CD4-positive, alpha-beta T cell (primary cell): ENCODE results near the gene TENT4A. TPM values are rescaled to one million over a fixed set of nuclear protein-coding genes. Genes with fewer than 3 reads are reported as not detected.

Experiments
- ATAC-seq: fragments of 200-7000 bp; cut with Tn5 transposase; one replicate; pipeline ENCODE4 v1.10.0; 2022; ENCODE audit warnings: mild to moderate bottlenecking; ENCODE audit not compliant: poor library complexity
- CTCF ChIA-PET: fragments of 350-600 bp; sonication (Branson Sonifier 250); formaldehyde crosslinking; loops from one replicate; lab custom pipeline; 2021; ENCODE audit warnings: antibody characterized with exemption, inconsistent platforms; lab: Charles Lee
- POLR2A ChIA-PET: fragments of 350-600 bp; sonication (Branson Sonifier 250); formaldehyde crosslinking; loops from one replicate; lab custom pipeline; 2021; ENCODE audit warnings: antibody characterized with exemption, inconsistent platforms; lab: Charles Lee
- DNase-seq, 14 experiments: peaks; one replicate each; pipeline ENCODE4 v3.0.0-alpha.2; 2013 to 2020; ENCODE audit warnings: mixed read lengths in 2 of 14
- H3K27ac ChIP-seq, 2 donors: one replicate each; pipeline versions ENCODE4 v1.5.1 to v1.7.0; 2013; ENCODE audit warnings: low read length in 2 of 2, low read depth in 1 of 2, mild to moderate bottlenecking in 1 of 2
- H3K27me3 ChIP-seq, 2 experiments: 1 replicate in 1 of 2; 2 replicates in 1 of 2; pipeline versions ENCODE4 v1.6.1 to v1.7.0; 2013; ENCODE audit warnings: low read length in 2 of 2, control low read depth in 1 of 2, mild to moderate bottlenecking in 1 of 2, moderate library complexity in 1 of 2; ENCODE audit not compliant: insufficient read depth in 2 of 2, control insufficient read depth in 1 of 2
- H3K36me3 ChIP-seq: one replicate; pipeline ENCODE4 v1.6.1; 2013; ENCODE audit warnings: low read length, control low read depth; ENCODE audit not compliant: insufficient read depth
- H3K4me1 ChIP-seq: one replicate; pipeline ENCODE4 v1.6.1; 2013; ENCODE audit warnings: low read length, control low read depth; ENCODE audit not compliant: insufficient read depth
- H3K4me3 ChIP-seq: one replicate; pipeline ENCODE4 v1.5.1; 2013; ENCODE audit warnings: mild to moderate bottlenecking, low read length, moderate library complexity
- H3K9me3 ChIP-seq, 2 experiments: 1 replicate in 1 of 2; 2 replicates in 1 of 2; pipeline versions ENCODE4 v1.6.1 to v1.7.0; 2013; ENCODE audit warnings: low read length in 2 of 2, mild to moderate bottlenecking in 2 of 2, control low read depth in 1 of 2, moderate library complexity in 1 of 2; ENCODE audit not compliant: control insufficient read depth in 1 of 2, insufficient read depth in 1 of 2
- H3K27ac Mint-ChIP-seq: one replicate; pipeline ENCODE4 v1.8.0; 2020; ENCODE audit warnings: mixed read lengths
- H3K27me3 Mint-ChIP-seq: one replicate; pipeline ENCODE4 v1.8.0; 2021; ENCODE audit warnings: mixed read lengths
- H3K36me3 Mint-ChIP-seq: one replicate; pipeline ENCODE4 v1.8.0; 2021; ENCODE audit warnings: low read depth, mixed read lengths
- H3K4me1 Mint-ChIP-seq: one replicate; pipeline ENCODE4 v1.8.0; 2021; ENCODE audit warnings: low read depth, mixed read lengths
- H3K4me3 Mint-ChIP-seq: one replicate; pipeline ENCODE4 v1.8.0; 2020; ENCODE audit warnings: mild to moderate bottlenecking, mixed read lengths
- H3K9me3 Mint-ChIP-seq: one replicate; pipeline ENCODE4 v1.8.0; 2020; ENCODE audit warnings: mixed read lengths
- CTCF ChIP-seq: fragments of 200-600 bp; IDR thresholded peaks from one replicate; pipeline ENCODE4 v1.8.0; 2022; ENCODE audit warnings: antibody characterized with exemption, mild to moderate bottlenecking
- intact Hi-C, 2 experiments: fragments of 100-400 bp; cut with DNase I in 1 of 2; cut with micrococcal nuclease in 1 of 2; formaldehyde crosslinking; loops; one replicate each; pipeline versions ENCODE4 v1.15.1 to v1.9.0; 2023 to 2025; cut with DNase I, micrococcal nuclease
- total RNA-seq, 174 experiments: library from RNA in 2 of 174; stranded (reverse) in 2 of 174; gene quantifications; one replicate each; pipeline ENCODE4 v1.2.3 and lab custom pipeline; 2021 to 2026

TENT4A gene
- total RNA-seq, 2 experiments from 2014 or later: 49.2 to 51.9 TPM

- no peak for ATAC-seq
- H3K9me3 ChIP-seq: no peaks in the 10 kb centered on the region
- Mint-ChIP-seq H3K27me3 (no peaks in the 10 kb centered on the region), H3K4me3 (no peak overlapping the region), H3K27ac (no peak overlapping the region), H3K36me3 (peaks cover 75% of the 10 kb centered on the region), H3K9me3 (no peaks in the 10 kb centered on the region), H3K4me1 (peaks cover 15% of the 10 kb centered on the region)
- H3K36me3 ChIP-seq: peaks cover 68% of the 10 kb centered on the region
- no peaks in the 10 kb centered on the region for H3K27me3 ChIP-seq
- ChIA-PET CTCF (no interaction called here), POLR2A (no interaction called here)
- H3K4me1 ChIP-seq: peaks cover 6% of the 10 kb centered on the region
- H3K4me3 ChIP-seq: no peak overlapping the region
- no peak for TF ChIP-seq CTCF
- intact Hi-C loops: no loop called here
- H3K27ac ChIP-seq: no peak overlapping the region
- DNase-seq: no peak
These were observed 27.4 kb downstream of the TENT4A start for GRCh38 chr5:6740586-6741150.

GRCh38 chr5:6742081-6742758, 29.0 kb downstream of the TENT4A start:
- H3K36me3 Mint-ChIP-seq: peaks cover 83% of the 10 kb centered on the region
- ChIA-PET CTCF (no interaction called here), POLR2A (no interaction called here)
- no peaks in the 10 kb centered on the region for H3K9me3 Mint-ChIP-seq
- H3K4me3 Mint-ChIP-seq: no peak overlapping the region
- H3K27me3 ChIP-seq: no peaks in the 10 kb centered on the region
- no peak for TF ChIP-seq CTCF
- no peak overlapping the region for H3K27ac Mint-ChIP-seq
- no peaks in the 10 kb centered on the region for H3K27me3 Mint-ChIP-seq
- H3K9me3 ChIP-seq: no peaks in the 10 kb centered on the region
- peaks cover 6% of the 10 kb centered on the region for H3K4me1 ChIP-seq
- H3K27ac ChIP-seq: no peak overlapping the region
- no peak for ATAC-seq
- intact Hi-C loops: no loop called here
- H3K36me3 ChIP-seq: peaks cover 82% of the 10 kb centered on the region
- peaks cover 2% of the 10 kb centered on the region for H3K4me1 Mint-ChIP-seq
- no peak overlapping the region for H3K4me3 ChIP-seq
- DNase-seq: no peak

GRCh38 chr5:6743161-6743560, 29.9 kb downstream of the TENT4A start:
- peak overlapping the region; percentile 30 for H3K27ac Mint-ChIP-seq
- H3K36me3 Mint-ChIP-seq: peaks cover 86% of the 10 kb centered on the region
- no peaks in the 10 kb centered on the region for H3K9me3 Mint-ChIP-seq
- H3K27me3 ChIP-seq: no peaks in the 10 kb centered on the region
- CTCF ChIA-PET: no interaction called here
- DNase-seq: no peak
- no peaks in the 10 kb centered on the region for H3K4me1 Mint-ChIP-seq
- intact Hi-C loops: no loop called here
- peaks cover 6% of the 10 kb centered on the region for H3K4me1 ChIP-seq
- H3K27ac ChIP-seq: no peak overlapping the region
- H3K4me3 Mint-ChIP-seq: no peak overlapping the region
- no peak for ATAC-seq
- peaks cover 81% of the 10 kb centered on the region for H3K36me3 ChIP-seq
- no peaks in the 10 kb centered on the region for H3K27me3 Mint-ChIP-seq
- TF ChIP-seq CTCF: no peak
- H3K4me3 ChIP-seq: no peak overlapping the region
- no peaks in the 10 kb centered on the region for H3K9me3 ChIP-seq
- POLR2A ChIA-PET: no interaction called here
